GM12873 (cell line): ENCODE results near the gene SMARCB1.

Experiments
- CTCF ChIP-seq: IDR thresholded peaks from 2 replicates; pipeline ENCODE4 v1.5.1; 2012; ENCODE audit warnings: low read depth, mild to moderate bottlenecking, moderate library complexity, low read length, control low read depth; ENCODE audit not compliant: insufficient read depth; ENCODE audit errors: missing control alignments

Gene SMARCB1

GRCh38 chr22:23749841-23750301 lies 36.9 kb upstream of the SMARCB1 start:
- TF ChIP-seq CTCF = no peak

DNA sequence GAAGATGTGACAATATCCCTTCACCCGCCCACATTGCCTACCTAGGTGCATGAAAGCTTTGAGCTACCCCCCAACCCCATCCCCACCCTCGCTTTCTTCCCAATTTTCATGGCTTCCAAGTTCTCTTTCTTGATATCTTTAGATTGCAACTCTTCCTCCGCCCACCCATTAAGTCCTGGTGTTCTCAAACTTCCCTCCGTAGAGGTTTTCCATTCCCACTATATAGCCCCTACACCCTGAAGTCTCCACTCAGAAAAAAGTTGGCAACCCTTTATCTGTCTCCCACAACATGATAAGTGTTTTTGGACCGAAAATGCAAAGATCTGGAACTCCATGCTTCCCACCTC lies 36.4 kb upstream of the SMARCB1 start:
- no peak for TF ChIP-seq CTCF

DNA sequence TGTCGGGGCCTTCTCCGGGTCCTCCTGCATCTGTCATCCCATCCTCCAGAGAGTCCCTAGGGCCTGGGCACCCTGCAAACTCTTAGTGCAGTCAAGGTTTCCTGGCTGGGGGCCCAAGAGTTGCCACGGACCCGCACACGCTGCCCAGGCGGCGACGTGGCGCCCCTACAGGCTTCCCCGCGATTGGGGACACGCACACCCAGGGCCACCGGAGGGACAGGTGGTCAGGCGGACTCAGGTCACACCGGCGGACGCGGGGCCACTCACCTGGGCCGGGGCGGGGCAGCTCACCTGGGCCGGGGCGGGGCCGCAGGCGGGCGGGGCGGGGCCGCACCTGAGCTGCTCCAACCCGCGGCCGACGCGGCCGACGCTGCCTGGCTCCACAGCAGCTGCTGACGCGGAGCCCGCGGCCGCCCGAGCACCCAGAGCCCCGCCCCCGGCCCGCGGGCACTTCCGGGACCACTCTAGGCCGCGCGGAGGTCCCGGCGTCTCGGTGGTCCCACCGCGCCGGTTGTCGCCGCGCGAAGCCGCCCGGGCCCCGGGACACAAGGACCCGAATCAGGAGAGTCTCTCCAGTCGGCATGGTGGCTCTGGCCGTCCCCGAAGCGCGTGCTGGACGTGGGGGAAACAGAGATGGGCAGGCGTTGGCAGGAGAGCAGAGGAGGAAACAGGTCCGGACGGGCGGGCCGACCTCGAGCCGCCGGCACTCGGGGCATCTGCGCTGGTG lies 35.9 kb upstream of the SMARCB1 start, which contains the start of gene ZNF70:
TSS of gene ZNF70 (minus strand) at position 399 of the 727 bp plus-strand sequence. CDS start 5,972 bp downstream, outside the sequence.
- TF ChIP-seq CTCF = peak; percentile 48

GRCh38 chr22:23751441-23751996 lies 35.2 kb upstream of the SMARCB1 start:
- TF ChIP-seq CTCF = no peak

DNA sequence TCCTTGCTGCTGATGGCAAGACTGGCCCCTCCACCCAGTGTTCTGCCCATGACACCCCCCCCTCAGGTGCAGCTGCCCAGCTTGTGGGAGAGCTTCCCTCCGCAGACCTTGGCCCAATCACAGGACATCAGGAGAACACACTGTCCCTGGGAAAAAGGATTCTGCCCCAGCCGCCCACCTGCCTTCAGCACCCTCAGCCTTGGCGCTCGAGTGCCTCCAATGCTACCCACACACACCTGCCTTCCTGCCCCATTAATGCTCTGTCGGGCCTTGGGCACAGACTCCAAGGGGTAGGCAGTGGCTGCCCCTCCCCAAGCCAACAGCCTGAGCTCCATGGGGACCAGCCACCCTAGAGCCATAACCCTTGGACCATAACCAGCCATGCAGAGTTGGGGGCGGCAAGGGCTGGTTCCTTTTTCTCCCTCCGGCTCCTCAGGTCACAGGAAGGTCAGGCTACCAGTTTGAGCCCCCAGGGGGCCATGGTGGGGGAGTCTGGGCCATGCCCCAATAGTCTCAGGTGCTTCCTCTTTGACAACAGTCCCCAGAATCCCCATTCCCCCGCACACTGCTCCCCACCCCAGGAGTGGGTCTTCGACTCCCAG lies 34.6 kb upstream of the SMARCB1 start:
- peak; percentile 37 for TF ChIP-seq CTCF

DNA sequence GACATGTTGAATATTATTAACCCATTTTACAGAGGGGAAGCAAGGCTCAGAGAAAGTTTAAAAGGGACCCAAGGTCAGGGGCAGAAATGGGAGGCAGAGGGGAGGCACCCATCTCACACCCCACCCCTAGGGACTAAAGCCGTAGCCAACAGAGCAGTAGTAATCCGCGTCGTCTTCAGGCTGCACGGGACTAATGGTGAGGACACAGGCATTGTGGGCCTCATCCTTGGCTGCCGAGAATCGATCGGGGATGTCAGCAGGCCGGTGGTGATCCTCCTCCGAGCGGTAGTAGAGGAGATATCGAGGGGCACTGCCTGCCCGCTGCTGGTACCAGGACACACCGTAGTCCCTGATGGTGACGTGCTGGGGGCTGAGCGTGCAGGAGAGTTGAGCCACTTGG lies 34.0 kb upstream of the SMARCB1 start:
- TF ChIP-seq CTCF = no peak

GRCh38 chr22:23753385-23753784 lies 33.4 kb upstream of the SMARCB1 start:
- peak; percentile 11 for TF ChIP-seq CTCF
